ENCODE data around the gene GSTM2.

GSTM2 gene

DNA sequence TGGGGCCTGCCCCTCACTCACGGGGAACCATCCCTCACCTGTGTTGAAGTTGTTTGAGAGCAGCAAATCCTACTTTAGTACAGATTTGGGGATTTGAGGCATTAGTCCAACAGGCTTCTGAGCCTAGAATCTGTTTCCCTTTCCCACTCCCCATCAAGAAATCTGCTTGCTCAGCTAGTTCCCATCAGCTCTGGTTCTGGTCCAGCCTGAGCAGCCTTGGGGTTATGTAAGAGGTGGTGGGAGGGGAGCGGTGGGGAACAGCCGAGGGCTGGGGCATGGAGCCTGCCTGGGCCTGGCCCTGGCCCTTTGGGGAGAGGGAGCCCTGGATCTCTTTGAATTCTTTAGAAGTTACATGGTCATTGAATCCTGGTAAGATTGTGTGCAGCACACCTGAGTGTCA lies 48.3 kb downstream of the GSTM2 start:
- Histone ChIP-seq H3K4me1 (ENCODE audit: control insufficient read depth in 1 of 2, insufficient read depth in 2 of 2, low read length in 2 of 2) (no peaks in the 10 kb centered on the region), H3K36me3 (ENCODE audit: control insufficient read depth in 1 of 2, insufficient read depth in 2 of 2, low read length in 2 of 2) (no peaks in the 10 kb centered on the region), H3K79me1 (ENCODE audit: low read length) (no peaks in the 10 kb centered on the region), H2AK5ac (ENCODE audit: low read length) (no peak overlapping the region), H2BK12ac (ENCODE audit: low read length) (no peak overlapping the region), H3K79me2 (ENCODE audit: control insufficient read depth, insufficient read depth, low read length, poor library complexity) (no peaks in the 10 kb centered on the region), H3K4ac (ENCODE audit: low read depth, low read length) (no peak overlapping the region), H2AFZ (ENCODE audit: insufficient read depth, low read length, poor library complexity) (no peak overlapping the region), H4K91ac (ENCODE audit: low read depth, low read length) (no peak overlapping the region), H3K4me3 (ENCODE audit: low read depth, low read length) (no peak overlapping the region), H4K12ac (ENCODE audit: low read depth, low read length) (no peak overlapping the region), H2BK5ac (ENCODE audit: low read depth, low read length, poor library complexity) (no peak overlapping the region), H3K27me3 (ENCODE audit: insufficient read depth, low read length) (no peaks in the 10 kb centered on the region), H2BK120ac (ENCODE audit: insufficient read depth, low read length, poor library complexity) (no peak overlapping the region), H3K9ac (ENCODE audit: low read length) (no peak overlapping the region), H3K4me2 (ENCODE audit: low read length) (no peak overlapping the region), H3K9me3 (ENCODE audit: insufficient read depth, low read depth, low read length) (no peaks in the 10 kb centered on the region), H3K18ac (ENCODE audit: low read length) (no peak overlapping the region), H3K27ac (ENCODE audit: low read depth, low read length) (no peak overlapping the region), H4K8ac (ENCODE audit: low read depth, low read length) (no peak overlapping the region), H3K23ac (ENCODE audit: low read length) (no peak overlapping the region), H3K14ac (ENCODE audit: low read length) (no peak overlapping the region)
- no CpG with 5 or more reads among the region's 3 CpGs for WGBS (ENCODE audit: extremely low coverage, insufficient coverage, insufficient read length)
- DNase-seq: no peak

DNA sequence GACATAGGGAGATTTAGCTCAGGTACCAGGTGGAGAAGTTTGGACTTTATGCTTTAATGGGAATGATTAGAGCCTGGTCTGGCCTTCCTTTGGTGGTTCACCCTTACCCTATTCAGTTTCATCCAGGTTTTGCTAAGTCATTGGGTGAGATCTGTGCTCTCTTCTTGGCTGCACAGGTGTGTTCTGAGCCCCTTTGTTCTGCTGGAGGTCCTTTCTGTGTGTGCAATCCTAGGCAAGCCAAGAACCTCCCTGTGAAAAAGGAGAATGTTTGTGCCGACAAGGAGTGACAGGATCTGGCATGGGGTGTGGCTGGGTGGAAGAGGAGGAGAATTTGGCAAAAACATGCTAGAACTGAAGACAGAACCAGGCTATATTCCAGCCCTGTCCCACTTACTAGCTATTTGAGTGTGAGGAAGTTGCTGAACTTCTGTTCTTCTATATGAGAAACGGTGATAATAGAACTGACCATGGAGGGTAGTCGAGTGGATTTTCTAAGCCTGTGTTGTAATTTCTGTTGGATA lies 48.8 kb downstream of the GSTM2 start:
- Histone ChIP-seq H2AFZ (ENCODE audit: insufficient read depth, low read length, poor library complexity) (no peak overlapping the region), H3K79me2 (ENCODE audit: control insufficient read depth, insufficient read depth, low read length, poor library complexity) (no peaks in the 10 kb centered on the region), H3K9ac (ENCODE audit: low read length) (no peak overlapping the region), H3K27me3 (ENCODE audit: insufficient read depth, low read length) (no peaks in the 10 kb centered on the region), H2BK5ac (ENCODE audit: low read depth, low read length, poor library complexity) (no peak overlapping the region), H3K36me3 (ENCODE audit: control insufficient read depth in 1 of 2, insufficient read depth in 2 of 2, low read length in 2 of 2) (no peaks in the 10 kb centered on the region), H4K12ac (ENCODE audit: low read depth, low read length) (no peak overlapping the region), H3K4me3 (ENCODE audit: low read depth, low read length) (no peak overlapping the region), H3K14ac (ENCODE audit: low read length) (no peak overlapping the region), H3K9me3 (ENCODE audit: insufficient read depth, low read depth, low read length) (no peaks in the 10 kb centered on the region), H3K27ac (ENCODE audit: low read depth, low read length) (no peak overlapping the region), H3K79me1 (ENCODE audit: low read length) (no peaks in the 10 kb centered on the region), H3K4ac (ENCODE audit: low read depth, low read length) (no peak overlapping the region), H3K23ac (ENCODE audit: low read length) (no peak overlapping the region), H2BK12ac (ENCODE audit: low read length) (no peak overlapping the region), H3K18ac (ENCODE audit: low read length) (no peak overlapping the region), H2AK5ac (ENCODE audit: low read length) (no peak overlapping the region), H4K91ac (ENCODE audit: low read depth, low read length) (no peak overlapping the region), H2BK120ac (ENCODE audit: insufficient read depth, low read length, poor library complexity) (no peak overlapping the region), H4K8ac (ENCODE audit: low read depth, low read length) (no peak overlapping the region), H3K4me1 (ENCODE audit: control insufficient read depth in 1 of 2, insufficient read depth in 2 of 2, low read length in 2 of 2) (no peaks in the 10 kb centered on the region), H3K4me2 (ENCODE audit: low read length) (no peak overlapping the region)
- whole genome bisulfite sequencing (ENCODE audit: extremely low coverage, insufficient coverage, insufficient read length): no CpG with 5 or more reads among the region's 3 CpGs
- DNase-seq: no peak

DNA sequence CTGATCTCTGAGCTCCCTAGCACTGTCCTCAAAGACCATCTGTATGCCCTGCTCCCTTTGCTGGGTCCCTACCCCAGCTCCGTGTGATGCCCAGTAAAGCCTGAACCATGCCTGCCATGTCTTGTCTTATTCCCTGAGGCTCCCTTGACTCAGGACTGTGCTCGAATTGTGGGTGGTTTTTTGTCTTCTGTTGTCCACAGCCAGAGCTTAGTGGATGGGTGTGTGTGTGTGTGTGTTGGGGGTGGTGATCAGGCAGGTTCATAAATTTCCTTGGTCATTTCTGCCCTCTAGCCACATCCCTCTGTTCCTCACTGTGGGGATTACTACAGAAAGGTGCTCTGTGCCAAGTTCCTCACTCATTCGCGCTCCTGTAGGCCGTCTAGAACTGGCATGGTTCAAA lies 49.9 kb downstream of the GSTM2 start:
- H3K14ac ChIP-seq (ENCODE audit: low read length): no peak overlapping the region
- H2BK120ac ChIP-seq (ENCODE audit: insufficient read depth, low read length, poor library complexity): no peak overlapping the region
- H3K27ac ChIP-seq (ENCODE audit: low read depth, low read length): no peak overlapping the region
- no peak overlapping the region for H3K18ac ChIP-seq (ENCODE audit: low read length)
- no peak overlapping the region for H2BK5ac ChIP-seq (ENCODE audit: low read depth, low read length, poor library complexity)
- H3K4me1 ChIP-seq (ENCODE audit: control insufficient read depth in 1 of 2, insufficient read depth in 2 of 2, low read length in 2 of 2): no peaks in the 10 kb centered on the region
- DNase-seq: no peak
- no peak overlapping the region for H2AFZ ChIP-seq (ENCODE audit: insufficient read depth, low read length, poor library complexity)
- H3K4ac ChIP-seq (ENCODE audit: low read depth, low read length): no peak overlapping the region
- WGBS (ENCODE audit: extremely low coverage, insufficient coverage, insufficient read length): no CpG with 5 or more reads among the region's 5 CpGs
- no peaks in the 10 kb centered on the region for H3K36me3 ChIP-seq (ENCODE audit: control insufficient read depth in 1 of 2, insufficient read depth in 2 of 2, low read length in 2 of 2)
- H3K79me1 ChIP-seq (ENCODE audit: low read length): no peaks in the 10 kb centered on the region
- no peak overlapping the region for H3K4me2 ChIP-seq (ENCODE audit: low read length)
- no peak overlapping the region for H3K9ac ChIP-seq (ENCODE audit: low read length)
- no peak overlapping the region for H2AK5ac ChIP-seq (ENCODE audit: low read length)
- H3K27me3 ChIP-seq (ENCODE audit: insufficient read depth, low read length): no peaks in the 10 kb centered on the region
- H3K9me3 ChIP-seq (ENCODE audit: insufficient read depth, low read depth, low read length): no peaks in the 10 kb centered on the region
- H4K12ac ChIP-seq (ENCODE audit: low read depth, low read length): no peak overlapping the region
- H4K8ac ChIP-seq (ENCODE audit: low read depth, low read length): no peak overlapping the region
- no peaks in the 10 kb centered on the region for H3K79me2 ChIP-seq (ENCODE audit: control insufficient read depth, insufficient read depth, low read length, poor library complexity)
- H3K23ac ChIP-seq (ENCODE audit: low read length): no peak overlapping the region
- no peak overlapping the region for H3K4me3 ChIP-seq (ENCODE audit: low read depth, low read length)
- H2BK12ac ChIP-seq (ENCODE audit: low read length): no peak overlapping the region
- no peak overlapping the region for H4K91ac ChIP-seq (ENCODE audit: low read depth, low read length)

DNA sequence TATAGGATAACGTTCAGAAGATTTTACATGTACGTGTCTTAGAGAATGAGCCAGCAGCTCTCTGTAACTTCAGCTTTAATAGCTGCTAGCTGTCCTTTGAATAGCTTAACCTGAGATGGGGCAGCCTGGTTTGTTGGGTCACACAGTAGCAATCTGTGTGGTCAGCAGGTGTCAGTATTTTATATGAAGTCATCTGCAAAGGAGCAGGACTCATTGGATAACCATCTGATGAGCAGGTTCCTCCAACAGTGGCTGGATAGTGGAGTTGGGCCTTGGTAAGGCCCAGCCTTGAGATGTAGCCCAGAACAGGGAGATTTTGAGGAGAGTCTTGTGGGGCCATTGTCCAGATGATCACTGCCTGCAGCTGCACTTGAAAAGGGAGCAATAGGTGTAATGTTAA lies 50.6 kb downstream of the GSTM2 start:
- WGBS (ENCODE audit: extremely low coverage, insufficient coverage, insufficient read length): no CpG with 5 or more reads among the region's 2 CpGs
- Histone ChIP-seq H2BK120ac (ENCODE audit: insufficient read depth, low read length, poor library complexity) (no peak overlapping the region), H3K27ac (ENCODE audit: low read depth, low read length) (no peak overlapping the region), H3K36me3 (ENCODE audit: control insufficient read depth in 1 of 2, insufficient read depth in 2 of 2, low read length in 2 of 2) (no peaks in the 10 kb centered on the region), H4K91ac (ENCODE audit: low read depth, low read length) (no peak overlapping the region), H3K27me3 (ENCODE audit: insufficient read depth, low read length) (no peaks in the 10 kb centered on the region), H3K18ac (ENCODE audit: low read length) (no peak overlapping the region), H3K9ac (ENCODE audit: low read length) (no peak overlapping the region), H4K12ac (ENCODE audit: low read depth, low read length) (no peak overlapping the region), H3K4ac (ENCODE audit: low read depth, low read length) (no peak overlapping the region), H3K79me1 (ENCODE audit: low read length) (peaks cover 2% of the 10 kb centered on the region), H3K23ac (ENCODE audit: low read length) (no peak overlapping the region), H4K8ac (ENCODE audit: low read depth, low read length) (no peak overlapping the region), H3K4me1 (ENCODE audit: control insufficient read depth in 1 of 2, insufficient read depth in 2 of 2, low read length in 2 of 2) (peaks cover 3 to 5% of the 10 kb centered on the region in 2 experiments), H2BK5ac (ENCODE audit: low read depth, low read length, poor library complexity) (no peak overlapping the region), H2BK12ac (ENCODE audit: low read length) (no peak overlapping the region), H2AFZ (ENCODE audit: insufficient read depth, low read length, poor library complexity) (no peak overlapping the region), H3K9me3 (ENCODE audit: insufficient read depth, low read depth, low read length) (no peaks in the 10 kb centered on the region), H3K4me2 (ENCODE audit: low read length) (no peak overlapping the region), H2AK5ac (ENCODE audit: low read length) (no peak overlapping the region), H3K79me2 (ENCODE audit: control insufficient read depth, insufficient read depth, low read length, poor library complexity) (no peaks in the 10 kb centered on the region), H3K14ac (ENCODE audit: low read length) (no peak overlapping the region), H3K4me3 (ENCODE audit: low read depth, low read length) (no peak overlapping the region)
- peak in 1 of 2 donors; percentile 26 for DNase-seq
